Ishikawa (cell line): ENCODE measurements around the gene GBGT1.

ENCODE experiments used
- EP300 ChIP-seq: IDR thresholded peaks from 2 replicates; pipeline ENCODE4 v1.6.1; 2012; ENCODE audit warnings: borderline replicate concordance
- FOXM1 ChIP-seq: IDR thresholded peaks from 2 replicates; pipeline ENCODE4 v1.6.1; 2012; ENCODE audit warnings: low read depth, borderline replicate concordance
- MAX ChIP-seq: IDR thresholded peaks from 2 replicates; pipeline ENCODE4 v1.6.1; 2012
- REST ChIP-seq: IDR thresholded peaks from 2 replicates; pipeline ENCODE4 v1.6.1; 2012; ENCODE audit warnings: low read depth, mild to moderate bottlenecking
- TEAD4 ChIP-seq: IDR thresholded peaks from 2 replicates; pipeline ENCODE4 v1.6.1; 2012
- USF1 ChIP-seq: IDR thresholded peaks from 2 replicates; pipeline ENCODE4 v1.6.1; 2012
- YY1 ChIP-seq: IDR thresholded peaks from 2 replicates; pipeline ENCODE4 v1.6.1; 2012; ENCODE audit warnings: low read depth

- TF ChIP-seq REST (no peak), YY1 (no peak), TEAD4 (no peak), FOXM1 (no peak), USF1 (no peak), EP300 (no peak), MAX (no peak)
Observed at GRCh38 chr9:133153227-133154096, 10.3 kb downstream of the GBGT1 start.
